Tibial artery (tissue), 4 donors: Measurements from ENCODE around the gene CFAP92.

Source experiments
- DNase-seq, 2 donors: peaks; one replicate each; pipeline ENCODE4 v3.0.0-alpha.2; 2019
- H3K27ac ChIP-seq, 2 donors: fragments of 200-600 bp; sonication (generic) in 1 of 2; 1 replicate in 1 of 2; 2 replicates in 1 of 2; pipeline ENCODE4 v1.5.1; 2018 to 2019; ENCODE audit warnings: mild to moderate bottlenecking in 1 of 2
- H3K27me3 ChIP-seq, 2 donors: fragments of 200-600 bp; sonication (generic) in 1 of 2; one replicate each; pipeline versions ENCODE4 v1.5.1 to v1.6.0; 2016 to 2019
- H3K36me3 ChIP-seq, 3 donors: fragments of 200-600 bp; sonication (generic) in 2 of 3; one replicate each; pipeline ENCODE4 v1.5.1; 2016 to 2019; ENCODE audit warnings: mild to moderate bottlenecking in 2 of 3
- H3K4me1 ChIP-seq, 4 donors: fragments of 200-600 bp; sonication (generic) in 2 of 4; 1 replicate in 3 of 4; 2 replicates in 1 of 4; pipeline ENCODE4 v1.5.1; 2016 to 2019
- H3K4me3 ChIP-seq, 2 donors: fragments of 200-600 bp; sonication (generic) in 1 of 2; 1 replicate in 1 of 2; 2 replicates in 1 of 2; pipeline ENCODE4 v1.5.1; 2018 to 2019; ENCODE audit warnings: mild to moderate bottlenecking in 2 of 2
- H3K9me3 ChIP-seq, 3 donors: fragments of 200-600 bp; sonication (generic) in 1 of 3; one replicate each; pipeline ENCODE4 v1.5.1; 2016 to 2019
- CTCF ChIP-seq, 2 experiments: fragments of 200-600 bp in 1 of 2; fragments of 450-650 bp in 1 of 2; IDR thresholded peaks; one replicate each; pipeline ENCODE4 v1.5.1; 2017 to 2019; ENCODE audit warnings: antibody characterized with exemption in 2 of 2, mild to moderate bottlenecking in 1 of 2, moderate library complexity in 1 of 2
- intact Hi-C: fragments of 100-400 bp; cut with DNase I; formaldehyde crosslinking; loops from one replicate; pipeline ENCODE4 v1.15.0; 2023; ENCODE audit warnings: low total_unique reads

The CFAP92 gene

GRCh38 chr3:128984596-128984995, 9.3 kb downstream of the CFAP92 start:
- Histone ChIP-seq H3K9me3 (no peaks in the 10 kb centered on the region), H3K27me3 (no peaks in the 10 kb centered on the region), H3K27ac (no peak overlapping the region), H3K4me3 (no peak overlapping the region), H3K36me3 (no peaks in the 10 kb centered on the region), H3K4me1 (no peaks in the 10 kb centered on the region)
- intact Hi-C loops, result no loop called here
- TF ChIP-seq CTCF (IDR thresholded peaks at IDR 0.05), result no peak
- no peak for DNase-seq

GRCh38 chr3:128983293-128984069, 10.4 kb downstream of the CFAP92 start:
- Histone ChIP-seq H3K9me3 (no peaks in the 10 kb centered on the region), H3K4me1 (no peaks in the 10 kb centered on the region), H3K36me3 (no peaks in the 10 kb centered on the region), H3K27me3 (no peaks in the 10 kb centered on the region), H3K4me3 (no peak overlapping the region), H3K27ac (no peak overlapping the region)
- TF ChIP-seq CTCF (IDR thresholded peaks at IDR 0.05), result no peak
- no peak for DNase-seq
- intact Hi-C loops, result no loop called here

- no peak overlapping the region for H3K27ac ChIP-seq
- H3K36me3 ChIP-seq, result no peaks in the 10 kb centered on the region
- intact Hi-C loops, result loop anchor here (10.0 kb wide), 1 partner anchor 130 kb away; no protein-coding TSS in a partner anchor
- no peak for TF ChIP-seq CTCF (IDR thresholded peaks at IDR 0.05)
- H3K4me1 ChIP-seq, result peaks cover 0 to 9% (median 2%) of the 10 kb centered on the region in 4 donors
- H3K9me3 ChIP-seq, result no peaks in the 10 kb centered on the region
- no peak overlapping the region for H3K4me3 ChIP-seq
- peaks cover 0 to 8% of the 10 kb centered on the region in 2 donors for H3K27me3 ChIP-seq
- no peak for DNase-seq
Observed at GRCh38 chr3:128975276-128975675, 18.6 kb downstream of the CFAP92 start.

GRCh38 chr3:128973988-128974564, 19.8 kb downstream of the CFAP92 start:
- H3K27ac ChIP-seq, result no peak overlapping the region

More at GRCh38 chr3:128973988-128974564, 19.8 kb downstream of the CFAP92 start:
- Histone ChIP-seq H3K9me3 (no peaks in the 10 kb centered on the region), H3K27me3 (peaks cover 0 to 8% of the 10 kb centered on the region in 2 donors), H3K36me3 (no peaks in the 10 kb centered on the region), H3K4me3 (no peak overlapping the region), H3K4me1 (peaks cover 0 to 9% (median 2%) of the 10 kb centered on the region in 4 donors)
- intact Hi-C loops, result loop anchor here (10.0 kb wide), 1 partner anchor 131 kb away; no protein-coding TSS in a partner anchor
- no peak for TF ChIP-seq CTCF (IDR thresholded peaks at IDR 0.05)
- DNase-seq, result no peak
